ENCODE measurements around the gene ODF4.

Gene ODF4

DNA sequence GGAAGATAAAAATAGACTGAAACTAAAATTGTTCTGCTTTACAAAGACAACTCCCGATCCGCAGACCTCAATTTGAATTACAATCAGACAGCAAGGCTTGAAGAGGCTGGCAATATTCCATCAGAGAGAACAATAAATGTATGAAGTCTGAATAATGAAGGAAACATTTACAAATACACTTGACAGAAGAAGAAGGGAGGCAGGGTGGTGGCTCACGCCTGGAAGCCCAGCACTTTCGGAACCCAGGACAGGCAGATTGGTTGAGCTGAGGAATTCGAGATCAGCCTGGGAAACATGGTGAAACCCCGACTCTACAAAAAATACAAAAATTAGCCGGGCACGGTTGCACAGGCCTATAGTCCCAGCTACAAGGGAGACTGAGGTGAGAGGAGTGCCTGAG is 14.6 kb downstream of the ODF4 start:
- no peak overlapping the region for H3K4me3 ChIP-seq (ENCODE audit: low read depth, low read length)
- DNase-seq (ENCODE audit: low read depth): no peak
- TF ChIP-seq, protein P1, sequence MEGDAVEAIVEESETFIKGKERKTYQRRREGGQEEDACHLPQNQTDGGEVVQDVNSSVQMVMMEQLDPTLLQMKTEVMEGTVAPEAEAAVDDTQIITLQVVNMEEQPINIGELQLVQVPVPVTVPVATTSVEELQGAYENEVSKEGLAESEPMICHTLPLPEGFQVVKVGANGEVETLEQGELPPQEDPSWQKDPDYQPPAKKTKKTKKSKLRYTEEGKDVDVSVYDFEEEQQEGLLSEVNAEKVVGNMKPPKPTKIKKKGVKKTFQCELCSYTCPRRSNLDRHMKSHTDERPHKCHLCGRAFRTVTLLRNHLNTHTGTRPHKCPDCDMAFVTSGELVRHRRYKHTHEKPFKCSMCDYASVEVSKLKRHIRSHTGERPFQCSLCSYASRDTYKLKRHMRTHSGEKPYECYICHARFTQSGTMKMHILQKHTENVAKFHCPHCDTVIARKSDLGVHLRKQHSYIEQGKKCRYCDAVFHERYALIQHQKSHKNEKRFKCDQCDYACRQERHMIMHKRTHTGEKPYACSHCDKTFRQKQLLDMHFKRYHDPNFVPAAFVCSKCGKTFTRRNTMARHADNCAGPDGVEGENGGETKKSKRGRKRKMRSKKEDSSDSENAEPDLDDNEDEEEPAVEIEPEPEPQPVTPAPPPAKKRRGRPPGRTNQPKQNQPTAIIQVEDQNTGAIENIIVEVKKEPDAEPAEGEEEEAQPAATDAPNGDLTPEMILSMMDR (IDR thresholded peaks at IDR 0.05; ENCODE audit: low read depth, low read length, missing control alignments): no peak

GRCh38 chr17:8357910-8358309 is 18.3 kb downstream of the ODF4 start:
- no peak for DNase-seq (ENCODE audit: low read depth)
- TF ChIP-seq, protein P1 (IDR thresholded peaks at IDR 0.05; ENCODE audit: low read depth, low read length, missing control alignments): no peak
- no peak overlapping the region for H3K4me3 ChIP-seq (ENCODE audit: low read depth, low read length)

DNA sequence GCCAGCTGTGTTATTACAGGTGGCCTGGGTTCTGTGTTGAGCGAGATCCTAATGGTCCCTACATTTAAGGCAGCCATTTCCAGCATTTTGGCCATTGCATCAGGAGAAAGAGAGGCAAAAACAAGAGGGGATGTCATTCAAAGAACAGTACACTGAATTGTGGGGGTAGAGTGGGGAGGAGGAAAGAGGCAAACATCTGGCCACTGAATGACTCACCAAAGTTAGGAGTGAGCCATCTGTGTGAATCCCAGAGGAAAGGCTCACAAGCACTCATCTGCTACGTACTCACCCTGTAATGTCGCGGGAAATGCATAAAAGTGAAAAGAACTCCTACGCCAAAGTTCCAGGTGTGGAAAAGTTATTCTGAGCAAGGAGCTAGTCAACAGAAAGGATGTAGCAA is 20.1 kb downstream of the ODF4 start:
- H3K4me3 ChIP-seq (ENCODE audit: low read depth, low read length): no peak overlapping the region
- TF ChIP-seq, protein P1 (IDR thresholded peaks at IDR 0.05; ENCODE audit: low read depth, low read length, missing control alignments): no peak
- no peak for DNase-seq (ENCODE audit: low read depth)

GRCh38 chr17:8360260-8360659 is 20.6 kb downstream of the ODF4 start:
- no peak overlapping the region for H3K4me3 ChIP-seq (ENCODE audit: low read depth, low read length)
- no peak for DNase-seq (ENCODE audit: low read depth)
- TF ChIP-seq, protein P1 (IDR thresholded peaks at IDR 0.05; ENCODE audit: low read depth, low read length, missing control alignments): no peak

DNA sequence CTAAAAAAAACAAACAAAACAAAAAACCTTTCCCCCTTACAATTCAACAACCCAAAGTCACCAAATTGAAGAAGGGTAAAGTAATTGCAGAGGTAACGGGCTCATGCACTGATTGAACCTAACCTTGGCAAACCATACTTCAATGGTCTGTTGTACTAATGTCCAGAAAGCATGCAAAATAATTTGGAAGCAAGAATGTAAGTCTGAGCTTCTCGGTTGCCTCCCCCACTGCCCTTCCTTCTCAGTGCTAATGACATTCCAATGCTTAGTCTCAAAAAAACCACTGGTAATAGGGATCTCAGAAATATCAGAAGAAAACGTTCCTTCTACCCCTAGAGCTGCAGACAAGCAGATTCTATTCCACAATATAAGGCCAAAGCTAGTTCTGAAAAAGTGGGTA is 21.1 kb downstream of the ODF4 start:
- no peak overlapping the region for H3K4me3 ChIP-seq (ENCODE audit: low read depth, low read length)
- TF ChIP-seq, protein P1 (IDR thresholded peaks at IDR 0.05; ENCODE audit: low read depth, low read length, missing control alignments): no peak
- DNase-seq (ENCODE audit: low read depth): no peak

- no peak for DNase-seq (ENCODE audit: low read depth)
- no peak overlapping the region for H3K4me3 ChIP-seq (ENCODE audit: low read depth, low read length)
- TF ChIP-seq, protein P1 (IDR thresholded peaks at IDR 0.05; ENCODE audit: low read depth, low read length, missing control alignments): no peak
Observed at GRCh38 chr17:8362651-8363332, 23.2 kb downstream of the ODF4 start.

DNA sequence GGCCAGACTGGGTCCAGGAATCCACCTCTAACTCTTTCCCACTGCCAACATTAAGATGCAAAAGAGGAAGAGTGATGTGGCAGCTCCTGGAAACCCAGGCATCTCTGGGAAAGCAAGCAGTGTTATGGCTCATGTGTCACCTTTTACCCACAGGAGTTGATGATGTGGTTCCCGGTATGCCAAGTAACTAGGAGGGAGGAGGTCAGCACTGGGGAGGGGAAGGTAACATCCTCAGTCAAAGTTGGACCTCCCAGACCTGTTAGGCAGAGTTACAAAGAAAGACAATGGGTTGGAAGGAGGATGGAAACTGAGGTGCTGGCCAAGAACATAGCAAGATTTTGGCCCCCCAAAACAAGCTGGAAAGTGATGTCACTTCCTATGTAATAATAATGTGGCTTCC is 25.5 kb downstream of the ODF4 start:
- TF ChIP-seq, protein P1 (IDR thresholded peaks at IDR 0.05; ENCODE audit: low read depth, low read length, missing control alignments): no peak
- no peak for DNase-seq (ENCODE audit: low read depth)

More for the DNA sequence above, 25.5 kb downstream of the ODF4 start:
- H3K4me3 ChIP-seq (ENCODE audit: low read depth, low read length): no peak overlapping the region
